CD4-positive, alpha-beta T cell treated with Interferon alpha-2 for 1 hour (primary cell): ENCODE measurements around the gene NDUFA11.

ENCODE experiments used
- DNase-seq, 2 donors: peaks; one replicate each; pipeline ENCODE4 v3.0.0-alpha.2; 2020 to 2022

Gene NDUFA11

GRCh38 chr19:5903624-5904351 lies at the start of gene NDUFA11:
Gene NDUFA11, minus strand, starts transcription at chr19:5903790. Its CDS starts 82 bp downstream, at chr19:5903708.
- DNase-seq, result peak; percentile 95 to 97

- DNase-seq, result no peak
These were observed 49.5 kb upstream of the NDUFA11 start for GRCh38 chr19:5953030-5953589.

- DNase-seq, result no peak
These were observed 48.8 kb upstream of the NDUFA11 start for GRCh38 chr19:5952193-5953029.

DNA sequence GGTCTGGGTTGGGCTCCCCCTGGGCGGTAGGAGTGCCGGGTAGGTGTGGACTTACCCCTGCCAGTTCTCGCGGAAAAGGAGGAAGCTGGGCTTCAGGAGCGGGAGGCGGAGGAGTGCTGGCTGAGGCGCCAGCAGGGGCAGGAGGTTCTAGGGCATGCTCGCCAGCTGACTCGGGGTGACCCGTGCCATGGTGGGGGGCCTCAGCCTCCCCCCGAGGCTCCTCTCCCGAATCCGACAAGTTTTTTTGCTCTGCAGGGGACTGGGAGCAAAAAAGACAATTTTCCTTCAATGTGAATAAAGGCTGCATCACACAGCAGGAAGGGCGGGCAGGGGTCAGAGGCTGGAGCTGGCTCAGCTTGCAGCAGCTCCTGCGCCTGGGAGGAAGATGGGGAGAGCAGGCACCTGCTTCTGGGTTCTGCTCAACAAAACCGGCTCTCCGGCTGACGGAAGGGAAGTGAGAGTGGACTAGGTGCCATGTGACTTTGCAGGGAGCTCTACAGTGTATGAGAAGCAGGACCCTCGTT lies 47.8 kb upstream of the NDUFA11 start:
- no peak for DNase-seq

- peak in 1 of 2 donors; percentile 26 for DNase-seq
These were observed 47.2 kb upstream of the NDUFA11 start for GRCh38 chr19:5950741-5951140.

DNA sequence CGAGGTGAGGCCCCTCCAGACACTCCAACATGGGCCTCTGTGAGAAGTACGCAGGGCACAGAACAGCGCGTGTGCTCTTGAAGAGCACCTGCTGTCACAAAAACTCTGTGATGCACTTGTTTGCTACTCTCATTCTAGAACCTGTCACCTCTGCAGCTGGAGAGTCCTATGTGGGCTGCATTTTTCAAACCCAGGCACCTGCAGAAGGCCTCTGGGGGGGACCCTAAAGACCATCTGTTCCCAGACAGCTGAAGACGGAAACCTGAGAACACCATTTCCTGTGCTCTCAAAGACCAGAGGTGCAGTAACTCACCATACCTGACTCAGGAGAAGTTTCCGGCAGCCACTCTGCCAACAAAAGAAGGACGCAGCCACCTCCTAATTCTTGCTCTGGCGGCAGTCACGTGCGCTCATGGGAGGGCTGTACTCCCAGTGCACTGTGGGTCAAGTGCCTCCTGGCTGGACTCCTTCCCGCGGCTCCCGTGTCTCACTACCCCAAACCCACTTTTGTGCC lies 46.3 kb upstream of the NDUFA11 start:
- peak in 1 of 2 donors; percentile 46 for DNase-seq

GRCh38 chr19:5948752-5949564 lies 45.4 kb upstream of the NDUFA11 start:
- DNase-seq, result peak in 1 of 2 donors; percentile 39

DNA sequence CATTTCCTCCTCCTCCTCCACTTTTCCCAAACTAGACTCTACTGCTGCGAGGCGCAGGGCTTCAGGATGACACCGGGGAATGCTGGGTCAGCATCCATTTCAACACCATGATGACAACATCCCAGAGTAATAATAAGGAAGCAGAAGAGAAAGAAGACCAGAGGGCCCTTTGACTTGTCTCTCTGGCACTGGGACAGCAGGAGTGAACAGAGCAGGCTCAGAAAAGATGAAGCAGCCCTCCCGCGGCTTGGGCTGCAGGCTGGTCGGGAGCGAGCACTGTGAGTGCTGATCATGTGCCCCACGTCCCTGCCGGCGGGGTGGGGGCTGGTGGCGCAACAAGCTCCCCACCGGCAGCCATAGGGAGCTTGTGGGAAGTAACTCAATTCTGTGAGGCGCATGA lies 43.8 kb upstream of the NDUFA11 start:
- peak in 1 of 2 donors; percentile 42 for DNase-seq

GRCh38 chr19:5943623-5944022 lies 40.0 kb upstream of the NDUFA11 start:
- DNase-seq, result no peak

- no peak for DNase-seq
These were observed 39.5 kb upstream of the NDUFA11 start for GRCh38 chr19:5943045-5943444.

GRCh38 chr19:5941673-5942072 lies 38.1 kb upstream of the NDUFA11 start:
- DNase-seq, result no peak

DNA sequence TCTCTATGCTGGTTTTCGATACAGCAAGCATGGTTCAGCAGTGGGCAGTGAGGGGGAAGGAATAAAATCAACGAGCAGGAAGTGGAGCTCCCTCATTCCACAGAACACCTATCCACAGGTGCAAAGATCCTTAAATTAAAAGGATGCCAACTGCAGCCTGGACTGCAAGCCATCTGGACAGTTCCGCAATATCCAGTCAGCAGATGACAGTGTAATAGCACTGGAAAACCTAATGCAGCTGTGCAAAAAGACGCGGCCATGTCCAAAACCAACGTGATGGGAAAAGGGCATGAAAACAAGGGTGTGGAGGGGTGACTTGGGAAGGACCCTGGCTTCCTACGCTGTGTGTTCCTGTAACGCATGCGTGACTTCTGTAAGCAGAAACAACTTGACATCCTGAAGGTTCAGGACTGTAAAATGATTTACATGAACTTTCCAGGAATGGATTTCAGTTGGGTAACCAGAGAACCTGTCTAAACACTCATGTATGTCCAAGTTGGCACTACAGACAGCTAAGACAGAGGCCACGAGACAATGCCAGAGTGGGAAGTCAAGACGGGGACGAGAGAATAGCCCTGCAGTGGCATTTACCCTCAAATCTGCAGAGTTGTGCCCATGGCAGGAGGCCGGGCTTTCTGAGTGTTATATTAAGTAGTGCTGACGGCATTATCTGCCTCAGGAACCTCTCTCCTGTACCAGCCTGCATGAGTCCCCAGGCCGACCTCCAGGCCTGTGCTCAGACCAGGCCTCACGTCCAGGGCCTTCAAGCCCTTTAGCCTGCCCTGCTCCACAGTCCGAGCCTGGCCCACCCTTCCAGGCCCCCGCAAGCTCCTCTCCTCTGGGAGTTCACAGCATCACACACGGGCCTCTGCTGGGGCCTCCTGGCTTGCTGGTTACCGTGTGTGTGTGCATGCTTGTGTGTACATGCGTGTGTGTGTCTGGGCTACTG lies 36.9 kb upstream of the NDUFA11 start:
- DNase-seq, result no peak

- no peak for DNase-seq
These were observed 34.0 kb upstream of the NDUFA11 start for GRCh38 chr19:5937550-5937949.

GRCh38 chr19:5936292-5936592 lies 32.7 kb upstream of the NDUFA11 start:
- DNase-seq, result no peak

- DNase-seq, result no peak
These were observed 32.1 kb upstream of the NDUFA11 start for GRCh38 chr19:5935473-5936291.

GRCh38 chr19:5934774-5935472 lies 31.3 kb upstream of the NDUFA11 start:
- DNase-seq, result no peak

DNA sequence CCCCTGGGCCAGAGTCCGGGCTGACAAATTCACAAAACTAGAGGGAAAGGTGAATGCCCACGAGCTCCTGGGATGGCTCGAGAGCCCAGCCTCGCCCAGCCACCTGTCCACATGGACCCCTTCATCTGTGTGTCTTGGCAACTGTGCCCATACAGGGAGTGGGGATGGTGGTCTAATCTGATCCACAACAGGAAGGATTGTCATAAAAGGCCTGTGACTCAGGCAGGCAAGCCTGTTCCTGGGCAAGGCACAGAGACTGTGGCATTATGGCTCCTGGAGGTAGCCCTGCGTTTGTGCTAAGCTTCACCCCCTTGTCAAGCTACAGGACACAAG lies 30.4 kb upstream of the NDUFA11 start:
- DNase-seq, result no peak

DNA sequence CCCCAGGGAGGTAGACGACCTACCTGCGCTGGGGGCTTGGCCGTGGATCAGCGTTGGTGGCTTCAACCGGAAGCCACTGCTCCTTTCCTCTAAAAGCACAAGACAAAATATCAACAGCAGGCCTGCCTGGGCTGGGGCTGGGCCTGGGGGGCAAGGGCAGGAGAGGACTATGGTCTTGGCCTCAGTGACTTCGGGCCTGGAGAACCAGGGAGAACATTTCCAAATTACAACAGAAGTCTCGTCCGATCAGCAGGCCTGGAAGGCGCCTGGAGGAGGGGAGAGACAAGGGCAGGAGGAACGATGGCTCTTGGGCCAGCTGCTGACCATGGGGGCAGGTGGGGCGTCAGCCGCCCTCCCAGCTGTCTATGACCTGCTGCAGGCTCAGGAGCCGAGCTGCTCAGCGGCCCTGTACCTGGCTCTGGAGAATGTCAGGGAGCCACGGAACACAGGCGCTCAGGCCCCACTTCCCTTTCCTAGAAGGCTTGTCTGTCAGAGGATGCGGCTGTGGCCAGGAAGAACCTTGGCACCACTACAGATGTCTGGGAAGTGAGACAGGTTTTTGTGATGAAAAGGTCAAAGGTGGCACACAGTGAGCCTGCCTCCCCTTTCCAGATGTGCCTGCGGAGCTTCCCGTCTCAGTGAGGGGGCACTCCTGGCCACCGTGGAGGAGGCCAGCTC lies 29.9 kb upstream of the NDUFA11 start:
- DNase-seq, result no peak

GRCh38 chr19:5932609-5933262 lies 29.1 kb upstream of the NDUFA11 start:
- DNase-seq, result no peak
